Gastrocnemius medialis (tissue), 4 donors: ENCODE measurements around the gene IFNG. TPM values are rescaled to one million over a fixed set of nuclear protein-coding genes. Genes with fewer than 3 reads are reported as not detected.

Source experiments
- ATAC-seq, 2 donors: fragments of 150-250 bp; one replicate each; pipeline ENCODE4 v1.9.1; 2016
- DNase-seq, 2 donors: peaks; one replicate each; pipeline ENCODE4 v3.0.0-alpha.2; 2019
- H3K27ac ChIP-seq, 4 donors: fragments of 200-600 bp; sonication (generic); 1 replicate in 1 of 4; 2 replicates in 3 of 4; pipeline ENCODE4 v1.5.1; 2016 to 2018; ENCODE audit warnings: mild to moderate bottlenecking in 2 of 4, moderate library complexity in 1 of 4
- H3K27me3 ChIP-seq, 3 donors: fragments of 200-600 bp; sonication (generic) in 2 of 3; 1 replicate in 1 of 3; 2 replicates in 2 of 3; pipeline versions ENCODE4 v1.5.1 to v1.6.0; 2016 to 2019; ENCODE audit warnings: mild to moderate bottlenecking in 1 of 3, moderate library complexity in 1 of 3
- H3K36me3 ChIP-seq, 2 donors: fragments of 200-600 bp; sonication (generic) in 1 of 2; one replicate each; pipeline ENCODE4 v1.5.1; 2017 to 2018
- H3K4me1 ChIP-seq, 2 donors: fragments of 200-600 bp; sonication (generic) in 1 of 2; one replicate each; pipeline ENCODE4 v1.5.1; 2016 to 2017; ENCODE audit warnings: mild to moderate bottlenecking in 2 of 2
- H3K4me3 ChIP-seq, 4 donors: fragments of 200-600 bp; sonication (generic) in 3 of 4; 1 replicate in 1 of 4; 2 replicates in 3 of 4; pipeline ENCODE4 v1.5.1; 2016 to 2019; ENCODE audit warnings: mild to moderate bottlenecking in 2 of 4
- H3K9me3 ChIP-seq, 3 donors: fragments of 200-600 bp; sonication (generic) in 2 of 3; 1 replicate in 1 of 3; 2 replicates in 2 of 3; pipeline ENCODE4 v1.5.1; 2016 to 2019
- POLR2A ChIP-seq, 2 donors: fragments of 450-650 bp; IDR thresholded peaks; one replicate each; pipeline ENCODE4 v1.6.1; 2017; ENCODE audit warnings: antibody characterized with exemption in 2 of 2, mild to moderate bottlenecking in 2 of 2, moderate library complexity in 2 of 2
- in situ Hi-C, 4 donors: fragments of 200-750 bp; cut with MboI; loops; one replicate each; pipeline versions ENCODE4 v1.15.0 to v1.8.0; 2017; ENCODE audit warnings: low sequenced_read_pairs in 4 of 4
- intact Hi-C: fragments of 100-400 bp; cut with DNase I; formaldehyde crosslinking; loops from one replicate; pipeline ENCODE4 v1.15.1; 2023; ENCODE audit warnings: low total_unique reads
- total RNA-seq, 4 donors: library from RNA; depleted of rRNA; stranded (reverse); fragments of >200 nt; gene quantifications; one replicate each; pipeline versions ENCODE4 v1.1.0 to v1.2.3, GENCODE V29; 2016
- TF ChIP-seq, protein P1 (sequence below), 5 experiments: fragments of 450-650 bp in 3 of 5; fragments of 200-600 bp in 2 of 5; sonication (generic) in 2 of 5; IDR thresholded peaks in 4 of 5; conservative IDR thresholded peaks in 1 of 5; 1 replicate in 4 of 5; 2 replicates in 1 of 5; pipeline ENCODE4 v1.5.1; 2016 to 2019; ENCODE audit warnings: antibody characterized with exemption in 5 of 5, mild to moderate bottlenecking in 3 of 5, moderate library complexity in 3 of 5

IFNG gene
- total RNA-seq, 4 donors from 2014 or later, result not detected

DNA sequence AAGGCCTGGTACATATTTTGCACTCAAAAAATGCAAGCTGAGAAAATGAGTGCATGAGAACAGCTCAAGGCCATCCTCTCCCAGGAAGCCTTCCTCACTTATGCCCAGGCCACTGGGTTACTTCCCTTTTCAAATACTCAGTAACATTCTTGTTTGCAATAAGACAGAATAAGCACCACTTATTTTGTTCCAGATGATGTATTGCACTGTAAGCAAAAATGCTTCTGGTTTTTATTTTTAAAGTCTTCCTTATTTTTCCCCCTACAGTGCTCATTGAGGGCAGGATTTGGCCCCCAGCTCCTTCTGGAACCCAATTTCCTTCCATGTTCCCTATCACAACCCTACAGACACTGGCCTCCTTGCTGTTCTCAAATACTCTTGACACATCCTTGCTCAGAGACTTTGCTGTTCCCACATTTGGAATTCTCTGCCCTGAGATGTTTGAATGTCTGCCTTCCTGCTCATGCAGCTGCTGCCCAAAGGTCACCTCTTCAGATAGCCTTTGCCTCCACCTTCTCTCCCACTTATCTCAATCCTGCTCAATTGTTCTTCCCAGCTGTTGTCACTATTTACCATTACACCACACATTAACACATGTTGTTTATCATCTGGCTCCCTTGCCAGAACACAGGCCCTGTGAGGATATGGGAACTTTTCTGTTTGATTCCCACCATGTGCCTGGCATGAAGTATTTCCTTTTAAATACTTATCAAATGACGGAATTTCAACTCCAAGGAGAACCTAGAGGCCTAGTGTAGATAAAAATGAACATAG is 49.9 kb downstream of the IFNG start:
- H3K4me3 ChIP-seq, result no peak overlapping the region
- in situ Hi-C loops (no loop called here), intact Hi-C loops (no loop called here)
- no peak for DNase-seq
- no peaks in the 10 kb centered on the region for H3K4me1 ChIP-seq
- no peaks in the 10 kb centered on the region for H3K27me3 ChIP-seq
- no peak for ATAC-seq
- no peak for TF ChIP-seq POLR2A (IDR thresholded peaks at IDR 0.05)
- TF ChIP-seq, protein P1, sequence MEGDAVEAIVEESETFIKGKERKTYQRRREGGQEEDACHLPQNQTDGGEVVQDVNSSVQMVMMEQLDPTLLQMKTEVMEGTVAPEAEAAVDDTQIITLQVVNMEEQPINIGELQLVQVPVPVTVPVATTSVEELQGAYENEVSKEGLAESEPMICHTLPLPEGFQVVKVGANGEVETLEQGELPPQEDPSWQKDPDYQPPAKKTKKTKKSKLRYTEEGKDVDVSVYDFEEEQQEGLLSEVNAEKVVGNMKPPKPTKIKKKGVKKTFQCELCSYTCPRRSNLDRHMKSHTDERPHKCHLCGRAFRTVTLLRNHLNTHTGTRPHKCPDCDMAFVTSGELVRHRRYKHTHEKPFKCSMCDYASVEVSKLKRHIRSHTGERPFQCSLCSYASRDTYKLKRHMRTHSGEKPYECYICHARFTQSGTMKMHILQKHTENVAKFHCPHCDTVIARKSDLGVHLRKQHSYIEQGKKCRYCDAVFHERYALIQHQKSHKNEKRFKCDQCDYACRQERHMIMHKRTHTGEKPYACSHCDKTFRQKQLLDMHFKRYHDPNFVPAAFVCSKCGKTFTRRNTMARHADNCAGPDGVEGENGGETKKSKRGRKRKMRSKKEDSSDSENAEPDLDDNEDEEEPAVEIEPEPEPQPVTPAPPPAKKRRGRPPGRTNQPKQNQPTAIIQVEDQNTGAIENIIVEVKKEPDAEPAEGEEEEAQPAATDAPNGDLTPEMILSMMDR (IDR thresholded peaks at IDR 0.05 in 4 of 5, conservative IDR thresholded peaks at IDR 0.05 in 1 of 5), result no peak
- H3K36me3 ChIP-seq, result no peaks in the 10 kb centered on the region
- no peaks in the 10 kb centered on the region for H3K9me3 ChIP-seq
- no peak overlapping the region for H3K27ac ChIP-seq

DNA sequence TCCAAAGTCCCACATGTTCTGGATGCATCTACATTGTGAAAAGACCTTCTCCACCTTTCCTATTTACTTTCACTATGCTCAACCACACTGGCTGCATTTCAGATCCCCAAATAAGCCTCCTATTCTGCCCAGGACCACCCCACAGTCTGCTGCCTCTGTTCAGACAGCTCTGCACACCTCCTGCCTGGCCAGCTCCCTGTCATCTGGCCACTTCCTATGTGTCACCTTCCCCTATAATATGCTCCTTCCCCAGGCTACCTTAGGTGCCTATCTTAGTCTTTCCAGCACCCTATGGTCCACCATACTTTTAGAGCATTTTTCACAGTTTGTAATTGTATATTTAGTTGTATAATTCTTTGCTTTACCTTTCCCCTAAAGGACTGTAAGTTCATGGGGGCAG is 50.5 kb downstream of the IFNG start:
- DNase-seq (no peak), ATAC-seq (no peak)
- no peak overlapping the region for H3K27ac ChIP-seq
- no peak overlapping the region for H3K4me3 ChIP-seq
- no peaks in the 10 kb centered on the region for H3K4me1 ChIP-seq
- no peak for TF ChIP-seq POLR2A (IDR thresholded peaks at IDR 0.05)
- TF ChIP-seq, protein P1 (IDR thresholded peaks at IDR 0.05 in 4 of 5, conservative IDR thresholded peaks at IDR 0.05 in 1 of 5), result no peak
- in situ Hi-C loops, result no loop called here
- H3K36me3 ChIP-seq, result no peaks in the 10 kb centered on the region
- H3K27me3 ChIP-seq, result no peaks in the 10 kb centered on the region
- intact Hi-C loops, result no loop called here
- no peaks in the 10 kb centered on the region for H3K9me3 ChIP-seq

DNA sequence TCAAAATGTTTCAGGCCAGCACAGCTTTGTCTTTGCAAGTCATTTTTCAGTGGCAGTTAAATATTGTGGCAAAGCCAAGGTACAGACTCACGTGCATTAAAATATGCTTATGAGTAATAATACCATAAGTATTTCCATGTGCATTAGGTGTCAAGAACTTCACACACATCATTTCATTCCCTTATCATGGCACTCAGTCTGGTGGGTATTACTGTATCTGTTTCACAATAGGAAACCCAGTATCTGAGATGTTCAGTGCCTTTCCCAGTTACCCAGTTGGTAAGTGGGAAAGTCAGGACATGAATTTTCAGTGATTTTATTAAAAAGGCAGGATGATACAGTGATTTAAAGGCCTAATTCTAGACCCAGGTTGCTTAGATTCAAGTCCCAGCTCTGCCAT is 52.9 kb downstream of the IFNG start:
- intact Hi-C loops (no loop called here), in situ Hi-C loops (no loop called here)
- Histone ChIP-seq H3K27me3 (no peaks in the 10 kb centered on the region), H3K27ac (no peak overlapping the region), H3K4me1 (no peaks in the 10 kb centered on the region), H3K9me3 (no peaks in the 10 kb centered on the region), H3K4me3 (no peak overlapping the region), H3K36me3 (no peaks in the 10 kb centered on the region)
- DNase-seq (no peak), ATAC-seq (no peak)
- TF ChIP-seq, protein P1 (IDR thresholded peaks at IDR 0.05 in 4 of 5, conservative IDR thresholded peaks at IDR 0.05 in 1 of 5), result no peak
- TF ChIP-seq POLR2A (IDR thresholded peaks at IDR 0.05), result no peak

DNA sequence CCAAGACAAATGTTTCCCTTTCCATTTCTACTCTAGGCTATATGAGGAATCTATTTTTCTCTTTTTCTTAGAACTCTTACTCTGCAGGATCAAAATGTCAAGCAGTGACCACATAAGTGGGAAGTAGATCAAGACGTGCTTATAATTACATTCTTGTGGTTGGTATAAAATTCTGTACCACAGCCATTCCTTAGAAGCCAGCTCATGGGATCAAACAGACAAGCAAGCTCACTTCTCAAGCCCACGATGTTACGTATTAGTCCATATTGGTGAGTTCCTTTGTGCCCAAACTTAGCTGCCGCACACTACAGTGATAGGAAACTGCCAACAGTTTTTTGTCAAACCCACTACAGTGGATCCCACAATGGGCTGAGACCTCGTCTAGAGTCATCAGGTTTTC is 53.4 kb downstream of the IFNG start:
- Histone ChIP-seq H3K4me1 (no peaks in the 10 kb centered on the region), H3K27ac (no peak overlapping the region), H3K36me3 (no peaks in the 10 kb centered on the region), H3K27me3 (no peaks in the 10 kb centered on the region), H3K9me3 (no peaks in the 10 kb centered on the region), H3K4me3 (no peak overlapping the region)
- DNase-seq (no peak), ATAC-seq (no peak)
- intact Hi-C loops, result no loop called here
- in situ Hi-C loops, result no loop called here
- no peak for TF ChIP-seq POLR2A (IDR thresholded peaks at IDR 0.05)
- TF ChIP-seq, protein P1 (IDR thresholded peaks at IDR 0.05 in 4 of 5, conservative IDR thresholded peaks at IDR 0.05 in 1 of 5), result no peak

Other genes with a start within 250 kb of the IFNG start
- gene IFNG-AS1, start 170.3 kb downstream of the IFNG start, total RNA-seq, result not detected
- not detected for gene IL26, start 66.1 kb upstream of the IFNG start, total RNA-seq
- not detected for gene IL22, start 93.9 kb upstream of the IFNG start, total RNA-seq
- gene MDM1, start 172.6 kb upstream of the IFNG start, total RNA-seq, result 1 to 10 TPM; 1.6 to 6.8 (median 3.4) TPM